SK-N-SH (cell line): ENCODE data around the gene TBL1XR1.

ENCODE experiments used
- MEF2A ChIP-seq: IDR thresholded peaks from 2 replicates; pipeline ENCODE4 v1.4.0; 2012; ENCODE audit warnings: low read depth, borderline replicate concordance
- NFIC ChIP-seq: IDR thresholded peaks from 2 replicates; pipeline ENCODE4 v1.4.0; 2012; ENCODE audit warnings: borderline replicate concordance
- POLR2AphosphoS5 ChIP-seq: IDR thresholded peaks from 2 replicates; pipeline ENCODE4 v1.6.1; 2012; ENCODE audit warnings: low read depth, low read length
- RAD21 ChIP-seq: IDR thresholded peaks from 2 replicates; pipeline ENCODE4 v1.6.1; 2012; ENCODE audit warnings: mild to moderate bottlenecking, low read length
- RFX5 ChIP-seq: IDR thresholded peaks from 2 replicates; pipeline ENCODE4 v1.6.1; 2012; ENCODE audit warnings: mild to moderate bottlenecking, improper control_type of control experiment, low read length
- TEAD4 ChIP-seq: IDR thresholded peaks from 2 replicates; pipeline ENCODE4 v1.4.0; 2012; ENCODE audit warnings: mild to moderate bottlenecking, borderline replicate concordance; ENCODE audit not compliant: insufficient read depth
- YY1 ChIP-seq: IDR thresholded peaks from 2 replicates; pipeline ENCODE4 v1.4.0; 2012; ENCODE audit warnings: low read depth, mild to moderate bottlenecking
- TF ChIP-seq, protein P1 (sequence below): IDR thresholded peaks from 2 replicates; pipeline ENCODE4 v1.4.0; 2012; ENCODE audit warnings: low read depth
- TF ChIP-seq, protein P2 (sequence below): IDR thresholded peaks from 2 replicates; pipeline ENCODE4 v1.4.0; 2012; ENCODE audit warnings: low read depth, borderline replicate concordance
- TF ChIP-seq, protein P3 (sequence below): IDR thresholded peaks from 2 replicates; pipeline ENCODE4; 2012
- TF ChIP-seq, protein P4 (sequence below): IDR thresholded peaks from 2 replicates; pipeline ENCODE4 v1.6.1; 2012; ENCODE audit warnings: mild to moderate bottlenecking, low read depth, low read length, moderate library complexity
- TF ChIP-seq, protein P5 (sequence below): fragments of 200-600 bp; sonication (generic); IDR thresholded peaks from 2 replicates; pipeline ENCODE4 v1.6.1; 2017; ENCODE audit warnings: antibody characterized with exemption, mild to moderate bottlenecking, moderate library complexity

DNA sequence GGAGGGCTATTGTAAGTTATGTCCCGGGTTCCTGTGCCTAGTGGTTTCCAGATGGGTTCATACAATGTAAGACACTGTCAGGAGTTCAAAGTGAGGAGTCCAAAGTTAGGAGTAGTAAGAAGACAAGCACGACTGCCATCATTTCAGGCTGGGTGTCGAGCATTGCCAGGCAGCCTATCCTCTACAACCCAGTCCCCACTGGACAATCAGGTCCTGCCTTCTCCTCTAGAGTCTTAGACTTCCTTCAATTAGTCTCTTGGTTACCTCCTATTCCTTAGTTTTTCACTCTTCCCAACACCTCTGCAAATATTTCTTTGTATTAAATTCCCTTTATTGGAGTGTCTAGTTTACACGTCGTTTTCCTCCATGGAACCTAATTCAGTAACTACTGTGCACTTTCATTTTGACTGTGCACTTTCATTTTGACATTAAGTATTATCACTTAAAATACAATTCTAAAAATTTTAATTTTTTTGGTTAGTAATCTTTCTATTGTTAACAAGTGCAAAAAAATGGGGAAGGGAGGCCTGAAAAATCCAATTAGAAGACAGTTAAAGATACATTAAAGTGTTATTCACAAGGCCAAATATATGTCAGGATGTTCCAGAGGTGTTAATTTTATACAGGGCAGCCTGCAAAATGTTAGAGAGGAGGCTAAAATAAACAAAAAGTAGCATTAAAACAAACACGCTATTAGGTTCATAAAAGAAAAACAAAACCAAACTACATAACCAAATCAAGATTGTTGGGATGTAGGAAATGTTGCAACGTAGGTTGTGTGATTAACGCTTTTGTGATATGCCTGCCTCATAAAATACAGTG, 155.3 kb downstream of the TBL1XR1 start:
- no peak for TF ChIP-seq MEF2A
- TF ChIP-seq, protein P1, sequence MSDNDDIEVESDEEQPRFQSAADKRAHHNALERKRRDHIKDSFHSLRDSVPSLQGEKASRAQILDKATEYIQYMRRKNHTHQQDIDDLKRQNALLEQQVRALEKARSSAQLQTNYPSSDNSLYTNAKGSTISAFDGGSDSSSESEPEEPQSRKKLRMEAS = no peak
- TF ChIP-seq, protein P2, sequence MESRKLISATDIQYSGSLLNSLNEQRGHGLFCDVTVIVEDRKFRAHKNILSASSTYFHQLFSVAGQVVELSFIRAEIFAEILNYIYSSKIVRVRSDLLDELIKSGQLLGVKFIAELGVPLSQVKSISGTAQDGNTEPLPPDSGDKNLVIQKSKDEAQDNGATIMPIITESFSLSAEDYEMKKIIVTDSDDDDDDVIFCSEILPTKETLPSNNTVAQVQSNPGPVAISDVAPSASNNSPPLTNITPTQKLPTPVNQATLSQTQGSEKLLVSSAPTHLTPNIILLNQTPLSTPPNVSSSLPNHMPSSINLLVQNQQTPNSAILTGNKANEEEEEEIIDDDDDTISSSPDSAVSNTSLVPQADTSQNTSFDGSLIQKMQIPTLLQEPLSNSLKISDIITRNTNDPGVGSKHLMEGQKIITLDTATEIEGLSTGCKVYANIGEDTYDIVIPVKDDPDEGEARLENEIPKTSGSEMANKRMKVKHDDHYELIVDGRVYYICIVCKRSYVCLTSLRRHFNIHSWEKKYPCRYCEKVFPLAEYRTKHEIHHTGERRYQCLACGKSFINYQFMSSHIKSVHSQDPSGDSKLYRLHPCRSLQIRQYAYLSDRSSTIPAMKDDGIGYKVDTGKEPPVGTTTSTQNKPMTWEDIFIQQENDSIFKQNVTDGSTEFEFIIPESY = no peak
- TF ChIP-seq, protein P3, sequence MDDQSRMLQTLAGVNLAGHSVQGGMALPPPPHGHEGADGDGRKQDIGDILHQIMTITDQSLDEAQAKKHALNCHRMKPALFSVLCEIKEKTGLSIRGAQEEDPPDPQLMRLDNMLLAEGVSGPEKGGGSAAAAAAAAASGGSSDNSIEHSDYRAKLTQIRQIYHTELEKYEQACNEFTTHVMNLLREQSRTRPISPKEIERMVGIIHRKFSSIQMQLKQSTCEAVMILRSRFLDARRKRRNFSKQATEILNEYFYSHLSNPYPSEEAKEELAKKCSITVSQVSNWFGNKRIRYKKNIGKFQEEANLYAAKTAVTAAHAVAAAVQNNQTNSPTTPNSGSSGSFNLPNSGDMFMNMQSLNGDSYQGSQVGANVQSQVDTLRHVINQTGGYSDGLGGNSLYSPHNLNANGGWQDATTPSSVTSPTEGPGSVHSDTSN = no peak
- TF ChIP-seq, protein P4, sequence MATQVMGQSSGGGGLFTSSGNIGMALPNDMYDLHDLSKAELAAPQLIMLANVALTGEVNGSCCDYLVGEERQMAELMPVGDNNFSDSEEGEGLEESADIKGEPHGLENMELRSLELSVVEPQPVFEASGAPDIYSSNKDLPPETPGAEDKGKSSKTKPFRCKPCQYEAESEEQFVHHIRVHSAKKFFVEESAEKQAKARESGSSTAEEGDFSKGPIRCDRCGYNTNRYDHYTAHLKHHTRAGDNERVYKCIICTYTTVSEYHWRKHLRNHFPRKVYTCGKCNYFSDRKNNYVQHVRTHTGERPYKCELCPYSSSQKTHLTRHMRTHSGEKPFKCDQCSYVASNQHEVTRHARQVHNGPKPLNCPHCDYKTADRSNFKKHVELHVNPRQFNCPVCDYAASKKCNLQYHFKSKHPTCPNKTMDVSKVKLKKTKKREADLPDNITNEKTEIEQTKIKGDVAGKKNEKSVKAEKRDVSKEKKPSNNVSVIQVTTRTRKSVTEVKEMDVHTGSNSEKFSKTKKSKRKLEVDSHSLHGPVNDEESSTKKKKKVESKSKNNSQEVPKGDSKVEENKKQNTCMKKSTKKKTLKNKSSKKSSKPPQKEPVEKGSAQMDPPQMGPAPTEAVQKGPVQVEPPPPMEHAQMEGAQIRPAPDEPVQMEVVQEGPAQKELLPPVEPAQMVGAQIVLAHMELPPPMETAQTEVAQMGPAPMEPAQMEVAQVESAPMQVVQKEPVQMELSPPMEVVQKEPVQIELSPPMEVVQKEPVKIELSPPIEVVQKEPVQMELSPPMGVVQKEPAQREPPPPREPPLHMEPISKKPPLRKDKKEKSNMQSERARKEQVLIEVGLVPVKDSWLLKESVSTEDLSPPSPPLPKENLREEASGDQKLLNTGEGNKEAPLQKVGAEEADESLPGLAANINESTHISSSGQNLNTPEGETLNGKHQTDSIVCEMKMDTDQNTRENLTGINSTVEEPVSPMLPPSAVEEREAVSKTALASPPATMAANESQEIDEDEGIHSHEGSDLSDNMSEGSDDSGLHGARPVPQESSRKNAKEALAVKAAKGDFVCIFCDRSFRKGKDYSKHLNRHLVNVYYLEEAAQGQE = no peak
- TF ChIP-seq, protein P5, sequence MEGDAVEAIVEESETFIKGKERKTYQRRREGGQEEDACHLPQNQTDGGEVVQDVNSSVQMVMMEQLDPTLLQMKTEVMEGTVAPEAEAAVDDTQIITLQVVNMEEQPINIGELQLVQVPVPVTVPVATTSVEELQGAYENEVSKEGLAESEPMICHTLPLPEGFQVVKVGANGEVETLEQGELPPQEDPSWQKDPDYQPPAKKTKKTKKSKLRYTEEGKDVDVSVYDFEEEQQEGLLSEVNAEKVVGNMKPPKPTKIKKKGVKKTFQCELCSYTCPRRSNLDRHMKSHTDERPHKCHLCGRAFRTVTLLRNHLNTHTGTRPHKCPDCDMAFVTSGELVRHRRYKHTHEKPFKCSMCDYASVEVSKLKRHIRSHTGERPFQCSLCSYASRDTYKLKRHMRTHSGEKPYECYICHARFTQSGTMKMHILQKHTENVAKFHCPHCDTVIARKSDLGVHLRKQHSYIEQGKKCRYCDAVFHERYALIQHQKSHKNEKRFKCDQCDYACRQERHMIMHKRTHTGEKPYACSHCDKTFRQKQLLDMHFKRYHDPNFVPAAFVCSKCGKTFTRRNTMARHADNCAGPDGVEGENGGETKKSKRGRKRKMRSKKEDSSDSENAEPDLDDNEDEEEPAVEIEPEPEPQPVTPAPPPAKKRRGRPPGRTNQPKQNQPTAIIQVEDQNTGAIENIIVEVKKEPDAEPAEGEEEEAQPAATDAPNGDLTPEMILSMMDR = no peak
- TF ChIP-seq NFIC = no peak
- no peak for TF ChIP-seq TEAD4
- TF ChIP-seq RFX5 = no peak
- no peak for TF ChIP-seq POLR2AphosphoS5
- TF ChIP-seq YY1 = no peak
- no peak for TF ChIP-seq RAD21
